ENCODE data around the gene PSEN2.
"Not testable (repeated sequence)": the region's sequence is repeated elsewhere in the genome, so short reads cannot be mapped to it uniquely, and the experiment has no call there.

The PSEN2 gene

GRCh38 chr1:226921504-226921903, 51.1 kb downstream of the PSEN2 start:
- TF ChIP-seq POLR2A (IDR thresholded peaks at IDR 0.05; ENCODE audit: extremely low read depth, insufficient read length), result no peak
- TF ChIP-seq, protein P1, sequence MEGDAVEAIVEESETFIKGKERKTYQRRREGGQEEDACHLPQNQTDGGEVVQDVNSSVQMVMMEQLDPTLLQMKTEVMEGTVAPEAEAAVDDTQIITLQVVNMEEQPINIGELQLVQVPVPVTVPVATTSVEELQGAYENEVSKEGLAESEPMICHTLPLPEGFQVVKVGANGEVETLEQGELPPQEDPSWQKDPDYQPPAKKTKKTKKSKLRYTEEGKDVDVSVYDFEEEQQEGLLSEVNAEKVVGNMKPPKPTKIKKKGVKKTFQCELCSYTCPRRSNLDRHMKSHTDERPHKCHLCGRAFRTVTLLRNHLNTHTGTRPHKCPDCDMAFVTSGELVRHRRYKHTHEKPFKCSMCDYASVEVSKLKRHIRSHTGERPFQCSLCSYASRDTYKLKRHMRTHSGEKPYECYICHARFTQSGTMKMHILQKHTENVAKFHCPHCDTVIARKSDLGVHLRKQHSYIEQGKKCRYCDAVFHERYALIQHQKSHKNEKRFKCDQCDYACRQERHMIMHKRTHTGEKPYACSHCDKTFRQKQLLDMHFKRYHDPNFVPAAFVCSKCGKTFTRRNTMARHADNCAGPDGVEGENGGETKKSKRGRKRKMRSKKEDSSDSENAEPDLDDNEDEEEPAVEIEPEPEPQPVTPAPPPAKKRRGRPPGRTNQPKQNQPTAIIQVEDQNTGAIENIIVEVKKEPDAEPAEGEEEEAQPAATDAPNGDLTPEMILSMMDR (IDR thresholded peaks at IDR 0.05; ENCODE audit: low read depth, low read length), result no peak
- DNase-seq (ENCODE audit: low read depth), result no peak
- no peak overlapping the region for H3K4me3 ChIP-seq (ENCODE audit: low read depth, low read length)

DNA sequence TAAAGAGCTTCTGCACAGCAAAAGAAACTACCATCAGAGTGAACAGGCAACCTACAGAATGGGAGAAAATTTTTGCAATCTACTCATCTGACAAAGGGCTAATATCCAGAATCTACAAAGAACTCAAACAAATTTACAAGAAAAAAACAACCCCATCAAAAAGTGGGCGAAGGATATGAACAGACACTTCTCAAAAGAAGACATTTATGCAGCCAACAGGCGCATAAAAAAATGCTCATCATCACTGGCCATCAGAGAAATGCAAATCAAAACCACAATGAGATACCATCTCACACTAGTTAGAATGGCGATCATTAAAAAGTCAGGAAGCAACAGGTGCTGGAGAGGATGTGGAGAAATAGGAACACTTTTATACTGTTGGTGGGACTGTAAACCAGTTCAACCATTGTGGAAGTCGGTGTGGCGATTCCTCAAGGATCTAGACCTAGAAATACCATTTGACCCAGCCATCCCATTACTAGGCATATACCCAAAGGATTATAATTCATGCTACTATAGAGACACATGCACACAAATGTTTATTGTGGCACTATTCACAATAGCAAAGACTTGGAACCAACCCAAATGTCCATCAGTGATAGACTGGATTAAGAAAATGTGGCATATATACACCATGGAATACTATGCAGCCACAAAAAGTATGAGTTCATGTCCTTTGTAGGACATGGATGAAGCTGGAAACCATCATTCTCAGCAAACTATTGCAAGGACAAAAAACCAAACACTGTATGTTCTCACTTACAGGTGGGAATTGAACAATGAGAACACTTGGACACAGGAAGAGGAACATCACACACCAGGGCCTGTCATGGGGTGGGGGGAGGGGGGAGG, 59.1 kb downstream of the PSEN2 start:
- DNase-seq (ENCODE audit: low read depth); H3K4me3 ChIP-seq (ENCODE audit: low read depth, low read length): not testable (repeated sequence)

DNA sequence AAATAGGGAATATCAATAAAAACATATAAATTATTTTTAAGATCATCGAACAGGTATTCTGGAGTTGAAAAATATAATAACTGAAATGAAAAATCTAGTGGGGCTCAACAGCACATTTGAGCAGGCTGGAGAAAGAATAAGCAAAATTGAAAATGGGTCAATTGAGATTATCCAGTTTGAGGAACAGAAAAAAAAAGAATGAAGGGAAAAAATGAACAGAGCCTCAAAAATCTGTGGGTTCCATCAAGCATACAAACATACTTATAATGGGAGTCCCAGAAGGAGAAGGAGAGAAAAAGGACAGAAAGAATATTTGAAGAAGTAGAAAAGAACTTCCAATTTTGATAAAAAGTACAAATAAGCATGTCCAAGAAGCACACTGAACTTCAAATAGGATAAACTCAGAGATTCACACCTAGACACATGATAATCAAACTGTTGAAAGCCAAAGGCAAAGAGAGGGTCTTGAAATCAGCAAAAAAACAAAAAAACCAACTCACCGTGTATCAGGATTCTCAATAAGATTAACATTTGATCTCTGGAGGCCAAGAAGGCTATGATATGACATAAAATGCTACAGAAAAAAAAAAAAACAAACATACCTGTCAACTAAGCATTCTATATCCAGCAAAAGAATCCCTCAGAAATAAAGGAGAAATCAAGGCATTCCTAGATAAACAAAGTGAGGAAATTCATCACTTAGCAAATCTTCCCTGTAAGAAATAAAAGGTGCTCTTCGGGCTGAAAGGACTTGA, 64.2 kb downstream of the PSEN2 start:
- H3K4me3 ChIP-seq (ENCODE audit: low read depth, low read length), result no peak overlapping the region
- TF ChIP-seq POLR2A (IDR thresholded peaks at IDR 0.05; ENCODE audit: extremely low read depth, insufficient read length), result no peak
- no peak for DNase-seq (ENCODE audit: low read depth)

DNA sequence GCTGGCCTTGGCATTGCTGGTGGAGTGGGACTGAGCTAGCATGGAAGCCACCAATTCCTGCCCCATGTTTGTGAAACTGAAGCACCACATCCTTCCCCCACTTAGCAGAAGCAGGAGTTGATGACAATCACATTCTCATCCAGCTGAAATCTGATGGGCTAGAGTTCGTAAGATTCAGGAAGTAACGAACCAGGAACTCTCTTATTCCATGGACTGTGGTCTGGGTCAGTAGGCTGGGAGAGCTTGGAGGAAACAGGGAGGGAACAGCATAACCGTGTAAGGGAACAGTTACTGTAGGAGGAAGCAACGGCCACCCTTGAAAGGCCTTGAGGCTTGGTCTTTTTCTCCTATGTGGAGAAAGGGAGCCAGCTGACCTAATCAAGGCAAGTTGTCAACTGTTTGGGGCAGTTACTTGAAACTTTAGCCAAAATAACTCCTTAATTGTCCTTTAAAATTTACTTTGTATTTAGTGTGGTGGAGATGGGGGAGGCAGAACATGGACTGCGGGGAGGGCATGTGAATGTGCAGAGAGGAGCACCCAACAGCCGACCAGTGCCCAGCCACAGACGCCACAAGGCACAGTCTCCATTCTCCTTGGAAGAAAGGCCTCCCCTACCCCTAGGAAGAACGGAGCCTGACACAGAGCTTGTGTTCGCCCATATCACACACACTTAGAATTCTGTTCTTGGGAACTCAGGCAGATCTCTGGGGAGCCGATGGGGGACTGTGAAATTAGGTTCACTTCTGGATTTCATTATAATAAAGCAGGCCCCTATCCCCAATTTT, 67.7 kb downstream of the PSEN2 start:
- peak overlapping the region; percentile 81 for H3K4me3 ChIP-seq (ENCODE audit: low read depth, low read length)
- DNase-seq (ENCODE audit: low read depth), result peak; percentile 63
- TF ChIP-seq, protein P2, sequence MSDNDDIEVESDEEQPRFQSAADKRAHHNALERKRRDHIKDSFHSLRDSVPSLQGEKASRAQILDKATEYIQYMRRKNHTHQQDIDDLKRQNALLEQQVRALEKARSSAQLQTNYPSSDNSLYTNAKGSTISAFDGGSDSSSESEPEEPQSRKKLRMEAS (IDR thresholded peaks at IDR 0.05; ENCODE audit: low read depth, low read length), result no peak
- TF ChIP-seq, protein P1 (IDR thresholded peaks at IDR 0.05; ENCODE audit: low read depth, low read length), result no peak
- TF ChIP-seq MYC (IDR thresholded peaks at IDR 0.05; ENCODE audit: low read depth, low read length), result no peak
- no peak for TF ChIP-seq POLR2A (IDR thresholded peaks at IDR 0.05; ENCODE audit: extremely low read depth, insufficient read length)

DNA sequence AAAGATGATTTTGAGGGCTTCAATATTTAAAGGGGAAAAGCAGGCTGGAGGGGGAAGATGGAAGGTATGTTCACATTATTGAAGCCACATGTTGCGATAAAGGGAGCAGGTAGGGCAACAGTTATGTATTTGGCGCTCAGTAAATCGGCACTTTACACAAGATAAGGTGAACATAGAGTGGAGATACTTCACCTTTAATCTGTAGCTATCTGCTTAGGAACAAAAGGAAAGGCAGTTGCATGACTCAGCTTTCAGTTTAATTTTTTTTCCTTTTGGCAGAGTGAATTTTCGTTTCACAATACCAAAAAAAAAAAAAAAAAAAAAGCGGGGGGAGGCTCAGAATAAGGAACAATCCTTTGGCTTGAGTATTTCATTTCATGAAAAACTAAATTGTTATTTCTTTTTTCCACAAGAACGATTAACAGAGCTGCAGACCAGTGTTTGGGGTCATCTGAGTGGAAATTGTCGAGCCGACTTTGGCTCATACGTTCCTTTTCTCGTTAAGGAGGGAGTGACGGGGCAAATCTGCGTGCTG, 68.6 kb downstream of the PSEN2 start:
- TF ChIP-seq MYC (IDR thresholded peaks at IDR 0.05; ENCODE audit: low read depth, low read length), result no peak
- no peak for TF ChIP-seq POLR2A (IDR thresholded peaks at IDR 0.05; ENCODE audit: extremely low read depth, insufficient read length)
- TF ChIP-seq, protein P1 (IDR thresholded peaks at IDR 0.05; ENCODE audit: low read depth, low read length), result no peak
- TF ChIP-seq, protein P2 (IDR thresholded peaks at IDR 0.05; ENCODE audit: low read depth, low read length), result no peak
- H3K4me3 ChIP-seq (ENCODE audit: low read depth, low read length), result peak overlapping the region; percentile 81
- peak; percentile 72 for DNase-seq (ENCODE audit: low read depth)

- peak overlapping the region; percentile 81 for H3K4me3 ChIP-seq (ENCODE audit: low read depth, low read length)
- TF ChIP-seq, protein P1 (IDR thresholded peaks at IDR 0.05; ENCODE audit: low read depth, low read length), result no peak
- TF ChIP-seq, protein P2 (IDR thresholded peaks at IDR 0.05; ENCODE audit: low read depth, low read length), result peak; percentile 55
- peak; percentile 57 for TF ChIP-seq MYC (IDR thresholded peaks at IDR 0.05; ENCODE audit: low read depth, low read length)
- TF ChIP-seq POLR2A (IDR thresholded peaks at IDR 0.05; ENCODE audit: extremely low read depth, insufficient read length), result peak; percentile 84
- DNase-seq (ENCODE audit: low read depth), result no peak
Measured at GRCh38 chr1:226939438-226940028, 69.1 kb downstream of the PSEN2 start.

All from NB4 (cell line).